DMS153 treated with DMSO at 0.1 percent for 48 hours (cell line): ENCODE results near the gene FSHR.

Source experiments
- DNase-seq: peaks from one replicate; lab custom pipeline; 2025; ENCODE audit not compliant: unreplicated experiment; lab: John Stamatoyannopoulos, UW

Gene FSHR

DNA sequence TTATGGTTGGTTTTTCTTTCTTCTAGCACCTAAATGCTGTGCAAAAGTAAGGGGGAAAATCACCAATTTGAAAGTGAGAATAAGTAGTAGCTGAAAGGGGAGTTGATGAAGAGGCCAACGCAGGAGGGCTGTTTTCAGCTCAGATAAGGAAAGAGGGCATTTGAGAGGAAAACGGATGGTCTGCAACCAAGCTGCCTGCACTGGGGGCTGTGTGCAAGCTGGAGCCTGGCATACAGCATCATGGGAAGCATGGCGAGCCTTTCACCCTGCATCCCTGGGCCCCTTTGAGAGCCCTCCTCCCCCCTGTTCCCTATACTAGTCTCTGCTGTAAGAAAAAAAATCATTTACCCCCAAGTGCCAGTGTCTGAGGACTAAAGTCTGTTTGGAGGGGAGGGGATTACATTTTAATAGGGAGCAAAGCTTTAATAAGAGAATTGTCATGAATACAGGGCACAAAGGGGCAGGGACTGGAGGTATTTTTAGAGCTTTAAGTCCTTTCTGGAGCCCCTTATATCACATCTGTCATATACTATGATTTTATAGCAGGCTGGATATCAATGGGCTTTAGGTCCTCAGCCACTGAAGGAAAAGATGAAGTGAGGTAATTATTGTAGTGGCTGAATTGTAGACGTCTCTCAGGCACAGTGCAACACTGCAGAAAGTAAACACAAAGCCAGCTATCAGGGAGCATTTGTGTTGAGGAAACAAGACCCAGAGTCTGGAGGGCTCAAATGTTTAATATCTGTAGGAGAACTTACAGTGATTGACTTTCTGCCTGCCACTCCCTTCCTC, 120.7 kb downstream of the FSHR start:
- DNase-seq, result no peak

DNA sequence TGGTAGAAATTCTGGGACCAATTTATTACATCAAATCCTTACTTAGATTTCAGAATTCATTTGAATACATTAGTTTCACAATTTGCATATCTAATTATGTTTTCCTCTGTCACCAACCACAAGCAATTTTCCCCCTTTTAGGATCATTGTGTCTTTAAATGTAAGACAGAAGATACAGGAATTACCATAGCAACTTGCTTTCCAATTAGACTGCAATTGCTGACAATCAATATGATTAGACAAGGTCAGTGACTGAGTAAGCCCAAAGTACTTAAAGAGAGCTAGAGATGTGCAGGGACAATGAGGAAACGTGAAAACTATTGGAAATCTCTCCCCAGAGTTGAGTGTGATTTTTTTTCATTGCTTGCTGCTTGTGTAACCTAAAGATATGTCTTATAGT, 121.4 kb downstream of the FSHR start:
- no peak for DNase-seq

DNA sequence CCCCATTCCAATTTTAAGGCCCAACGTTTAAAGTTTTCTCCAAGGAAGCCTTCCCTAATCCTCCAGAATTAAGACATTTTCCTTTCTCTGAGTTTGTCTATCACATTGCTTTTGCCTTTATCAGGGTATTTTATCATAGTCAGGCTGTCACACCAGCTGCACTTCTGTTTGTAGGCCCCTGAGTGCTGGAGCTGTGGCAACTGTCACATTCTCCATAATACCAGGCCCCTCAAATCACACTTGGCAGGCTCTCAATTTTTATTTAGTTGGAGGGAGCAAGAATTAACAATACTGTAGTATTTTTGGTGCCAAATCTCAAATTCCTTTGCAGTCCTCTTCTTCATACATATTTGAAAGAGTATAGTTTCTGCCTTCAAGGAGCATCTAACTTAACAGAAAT, 122.2 kb downstream of the FSHR start:
- no peak for DNase-seq

DNA sequence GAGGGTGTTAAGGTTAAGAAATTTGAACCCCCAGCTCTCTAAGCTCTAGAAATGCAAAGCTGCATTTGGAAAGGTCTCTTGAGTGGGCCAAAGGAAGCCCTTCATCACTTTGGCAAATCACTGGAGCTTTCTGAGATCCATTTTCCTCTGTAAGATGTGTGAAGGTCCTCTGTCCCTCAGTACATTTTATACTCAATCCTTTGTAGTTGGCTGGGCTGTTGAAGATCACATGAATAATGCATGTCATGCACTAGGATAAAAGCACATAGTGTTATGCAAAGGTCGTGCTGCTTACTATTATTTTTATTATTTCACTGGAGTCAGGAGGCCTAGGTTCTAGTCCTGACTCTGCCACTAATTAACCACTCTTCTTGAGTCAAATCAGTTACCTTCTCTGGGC, 124.9 kb downstream of the FSHR start:
- no peak for DNase-seq

DNA sequence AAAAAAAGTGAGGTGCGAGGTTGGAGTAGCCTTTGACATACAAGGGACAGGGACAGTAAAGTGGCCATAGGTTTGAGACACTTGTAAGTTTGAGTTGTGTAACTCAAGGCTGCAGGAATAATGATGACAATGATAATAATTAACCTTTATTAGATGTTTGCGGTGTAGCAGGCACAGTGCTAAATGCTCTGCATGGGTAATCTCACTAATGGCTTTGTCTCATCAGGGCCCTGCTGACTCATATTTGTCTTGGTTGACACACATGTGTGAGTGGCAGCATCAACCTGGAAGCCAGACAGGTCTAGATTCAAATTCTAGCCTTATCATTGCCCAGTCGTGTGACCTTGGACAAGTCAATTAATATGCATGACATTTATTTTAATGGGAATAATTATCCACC, 126.2 kb downstream of the FSHR start:
- no peak for DNase-seq

DNA sequence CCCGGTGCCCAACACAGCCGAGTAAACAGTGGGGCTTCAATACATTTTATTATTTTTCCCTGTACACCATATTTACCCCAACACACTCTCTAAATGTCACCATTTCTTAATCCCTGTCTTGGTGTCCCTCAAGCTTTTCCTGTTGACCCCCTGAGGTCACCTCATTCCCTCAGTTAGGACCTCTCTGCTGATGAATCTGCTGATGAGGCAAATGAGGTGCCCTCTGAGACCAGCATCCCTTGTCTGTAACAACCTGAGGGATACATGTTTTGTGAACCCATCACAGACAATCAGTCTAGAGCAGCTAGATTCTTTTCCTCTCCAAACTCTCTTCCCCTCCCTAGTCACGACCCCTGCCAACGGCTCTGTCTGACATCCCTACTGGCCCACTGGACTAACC, 127.6 kb downstream of the FSHR start:
- no peak for DNase-seq

DNA sequence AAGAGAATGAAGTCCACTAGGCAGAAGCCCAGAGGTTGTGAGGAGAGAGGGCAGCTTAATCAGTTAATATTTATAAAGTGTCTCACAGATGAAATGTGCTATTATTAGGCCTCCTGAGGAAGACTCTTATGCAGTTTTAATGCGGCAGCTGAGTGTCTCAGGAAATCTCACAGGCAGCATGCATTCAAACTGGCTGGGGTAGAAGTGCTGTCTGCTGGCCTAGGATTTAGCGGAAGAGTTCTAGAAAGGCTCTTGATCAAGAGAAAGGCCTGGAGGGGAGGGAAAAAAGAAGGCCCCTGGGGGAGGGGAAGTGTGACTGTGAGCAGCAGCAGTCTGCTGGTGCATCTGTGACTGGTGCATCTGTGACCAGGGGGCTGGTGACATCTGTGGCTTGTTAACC, 133.0 kb downstream of the FSHR start:
- DNase-seq, result no peak

DNA sequence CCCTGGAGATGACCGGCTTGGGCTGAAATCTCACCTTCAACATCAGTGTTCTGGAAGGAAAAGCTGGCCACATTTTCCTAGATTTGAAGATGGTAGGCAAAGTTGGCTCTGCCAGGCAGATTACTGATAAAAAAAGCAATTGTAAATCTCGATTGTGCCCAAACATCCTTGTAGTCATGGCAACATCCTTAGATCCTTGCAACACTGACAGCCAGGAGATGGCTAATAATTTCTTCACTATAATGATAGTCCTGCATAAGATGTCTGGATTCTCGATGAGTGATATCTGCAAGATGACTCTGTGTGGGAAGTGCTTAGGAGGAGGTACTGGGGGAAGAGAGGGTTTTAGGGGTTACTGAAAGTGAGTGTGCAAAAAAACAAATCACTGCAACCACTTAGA, 149.1 kb downstream of the FSHR start:
- no peak for DNase-seq

DNA sequence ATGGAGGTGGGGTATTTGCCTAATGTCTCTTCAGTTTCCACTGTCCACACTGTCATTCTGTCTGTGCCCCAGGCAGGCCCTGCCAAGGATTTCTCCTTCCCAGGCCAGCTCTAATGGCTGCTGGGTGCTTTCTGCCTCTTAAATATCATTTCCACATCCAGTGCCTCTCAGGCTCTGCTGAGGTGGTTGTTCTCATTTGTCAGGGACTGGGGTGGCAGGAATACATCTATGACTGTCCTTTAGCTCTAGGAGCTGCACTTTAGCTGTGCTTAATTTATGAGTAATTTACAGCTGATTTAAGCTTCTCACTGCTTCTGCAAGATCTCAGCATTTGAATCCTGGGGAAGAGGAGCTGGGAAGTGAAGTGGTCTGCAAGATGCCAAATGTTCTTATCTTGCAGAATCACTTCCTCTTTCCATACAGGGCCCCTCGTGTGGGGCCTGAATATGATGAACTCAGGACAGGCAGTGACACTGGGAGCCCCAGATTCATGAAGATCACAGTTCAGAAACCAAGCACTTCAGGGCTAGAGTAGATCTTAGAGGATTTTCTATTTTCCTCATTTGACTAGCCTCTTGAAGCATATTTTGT, 150.2 kb downstream of the FSHR start:
- no peak for DNase-seq

DNA sequence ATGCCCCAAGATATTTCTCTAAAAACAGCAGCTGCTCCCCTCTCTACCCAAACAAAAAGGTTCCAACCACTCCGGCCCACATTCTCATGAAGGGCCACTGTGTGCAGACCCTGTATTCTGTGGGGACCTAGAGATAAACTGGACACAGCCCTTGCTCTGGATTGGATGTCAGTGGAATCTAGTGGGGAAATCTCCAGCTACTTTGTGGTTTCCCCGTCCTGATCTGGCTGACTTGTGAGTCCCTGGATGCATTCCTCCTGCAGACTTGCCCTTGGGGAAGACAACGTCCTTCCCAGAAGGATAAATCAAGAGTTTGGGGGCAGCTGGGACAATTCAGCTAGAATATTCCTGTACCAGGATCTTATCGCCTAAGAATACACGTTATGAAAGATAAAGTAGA, 151.1 kb downstream of the FSHR start:
- DNase-seq, result no peak

DNA sequence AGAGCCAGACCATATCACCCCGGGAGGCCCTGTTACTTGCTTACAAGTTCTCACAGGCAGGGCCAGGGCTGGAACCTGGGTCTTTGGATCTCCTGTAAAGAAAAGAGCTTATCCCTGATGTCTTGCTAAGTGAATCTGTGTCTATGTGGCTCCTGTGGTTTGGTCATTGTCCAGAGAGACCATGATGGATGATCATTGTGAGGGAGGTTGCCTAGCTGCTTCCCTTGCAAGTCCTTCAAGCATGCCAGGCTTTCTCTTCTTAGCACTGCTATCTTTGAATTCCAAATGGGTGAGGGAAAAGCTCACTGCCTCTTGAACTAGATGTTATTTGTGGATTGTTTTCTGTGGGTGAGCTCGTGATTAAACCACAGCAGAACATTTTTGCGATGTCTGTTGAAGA, 151.6 kb downstream of the FSHR start:
- DNase-seq, result no peak

DNA sequence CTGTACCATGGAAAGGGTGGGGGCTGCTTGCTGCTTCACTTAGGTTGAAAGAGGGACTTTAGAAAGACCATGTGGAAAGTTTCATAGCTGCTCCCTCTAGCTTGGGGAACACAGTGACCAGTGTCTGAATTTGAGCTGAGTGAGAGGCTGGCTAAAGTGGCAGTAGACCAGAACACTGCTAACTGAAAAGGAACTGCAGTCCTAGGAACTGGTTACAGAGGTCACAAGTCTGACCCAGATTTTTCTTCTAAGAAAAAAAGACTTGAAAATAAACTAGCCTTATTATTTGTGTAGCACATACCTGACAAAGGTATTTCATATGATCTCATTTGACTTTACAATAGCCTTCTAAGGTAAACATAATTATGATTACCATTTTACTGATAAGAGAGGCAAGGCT, 153.6 kb downstream of the FSHR start:
- DNase-seq, result no peak

DNA sequence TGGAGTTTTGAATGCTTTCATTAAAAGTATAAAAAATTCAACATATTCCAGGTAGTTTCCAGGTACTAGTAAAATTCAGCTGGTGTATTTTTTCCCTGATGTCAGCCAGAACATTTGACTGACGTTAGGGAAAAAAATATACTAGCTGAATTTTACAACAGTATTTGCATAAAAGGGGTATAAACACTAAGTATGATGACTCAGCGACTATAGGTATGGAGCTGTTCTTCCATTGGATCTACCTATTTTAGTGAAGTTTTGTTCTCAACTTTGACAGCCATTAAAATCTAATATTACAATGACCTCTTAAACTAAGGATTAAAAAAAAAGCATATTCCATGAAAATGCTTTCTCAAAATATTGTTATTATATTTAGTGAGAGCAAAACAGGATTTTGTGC, 155.9 kb downstream of the FSHR start:
- DNase-seq, result no peak

DNA sequence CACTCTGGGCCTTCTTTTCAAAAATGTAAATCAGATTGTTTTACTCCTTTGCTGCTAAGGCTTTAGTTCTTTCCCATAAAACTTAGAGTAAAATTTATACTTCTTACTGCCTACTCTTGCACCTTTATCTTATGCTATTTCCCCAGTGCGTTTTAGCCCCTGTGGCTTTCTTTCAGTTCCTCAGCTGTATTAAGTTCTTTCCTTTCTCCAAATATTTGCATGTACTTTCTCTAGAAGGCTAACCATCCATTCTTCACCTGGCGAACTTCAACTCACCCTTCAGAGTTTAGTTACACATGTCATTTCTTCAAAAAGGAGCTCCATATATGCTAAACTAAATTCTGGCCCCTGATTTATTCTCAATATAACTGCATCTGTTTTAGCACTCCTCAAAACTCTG, 160.7 kb downstream of the FSHR start:
- no peak for DNase-seq

DNA sequence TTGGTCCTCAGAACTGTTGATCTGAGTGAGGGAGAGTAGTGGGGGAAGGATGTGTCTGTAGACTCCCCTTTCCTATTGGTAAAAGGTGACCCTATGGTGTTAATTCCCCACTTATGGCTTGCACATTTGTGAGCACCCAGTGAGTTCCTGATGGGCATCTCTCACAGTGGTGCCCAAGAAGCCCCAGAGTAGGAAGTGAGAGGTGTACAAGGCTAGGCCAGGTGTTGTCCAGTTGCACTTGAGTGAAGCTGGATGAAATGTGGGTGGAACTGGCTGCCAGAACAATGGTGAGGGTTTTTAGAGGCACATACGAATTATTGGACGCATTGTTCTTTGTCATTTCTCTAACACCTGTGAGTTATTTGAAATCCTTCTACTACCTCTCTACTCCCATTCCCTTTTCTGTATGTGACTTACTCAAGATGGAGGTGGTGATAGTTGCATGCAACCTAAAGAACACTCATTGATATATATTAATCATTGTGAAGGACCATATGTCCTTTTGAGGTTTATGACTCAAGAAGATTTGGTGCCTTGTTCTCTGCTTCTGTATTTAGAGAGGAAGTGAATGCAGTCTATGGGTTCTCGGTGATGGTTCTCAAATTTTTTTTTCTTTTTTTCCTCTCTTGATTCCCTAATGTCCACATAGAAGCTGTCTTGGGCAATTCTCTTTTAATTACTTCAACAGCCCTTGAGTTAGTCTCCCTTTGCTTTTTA, 162.7 kb downstream of the FSHR start:
- no peak for DNase-seq

DNA sequence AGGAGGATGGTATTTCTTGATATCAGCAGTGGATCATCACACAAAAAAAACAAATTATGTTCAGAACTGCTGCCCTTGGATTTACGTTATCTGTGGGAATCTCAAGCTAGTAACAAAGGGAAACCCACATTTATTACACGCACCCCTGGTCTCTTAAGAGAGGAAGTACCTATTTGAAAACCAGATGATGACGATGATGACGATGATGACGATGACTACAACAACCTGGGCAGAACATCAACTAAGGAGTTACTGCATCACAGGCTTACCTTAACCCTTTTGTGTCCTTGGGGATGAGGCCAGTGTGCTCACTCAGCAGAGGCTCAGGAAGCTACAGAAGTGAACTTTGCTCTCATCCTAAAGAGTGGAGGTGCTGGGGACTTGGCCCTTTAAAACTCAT, 169.4 kb downstream of the FSHR start:
- DNase-seq, result no peak

DNA sequence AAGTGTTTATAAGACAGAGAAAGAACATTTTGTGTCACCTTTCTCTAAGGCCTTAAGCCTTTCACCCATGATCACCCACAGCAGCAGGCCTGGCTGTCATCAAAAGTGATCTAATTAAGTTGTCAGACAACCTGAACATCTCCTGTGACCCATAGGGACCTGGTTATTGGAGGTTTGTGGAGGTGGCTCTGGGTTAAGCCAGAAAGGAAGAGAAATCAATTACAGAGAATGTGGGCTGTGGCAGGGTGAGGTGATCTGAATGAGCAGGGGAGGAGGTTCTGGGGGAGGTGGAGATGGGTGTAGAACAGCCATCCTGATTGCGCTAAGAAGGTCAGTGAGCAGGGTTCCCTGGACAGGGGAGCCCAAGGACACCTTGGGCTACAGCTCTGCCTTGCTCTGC, 170.8 kb downstream of the FSHR start:
- no peak for DNase-seq

DNA sequence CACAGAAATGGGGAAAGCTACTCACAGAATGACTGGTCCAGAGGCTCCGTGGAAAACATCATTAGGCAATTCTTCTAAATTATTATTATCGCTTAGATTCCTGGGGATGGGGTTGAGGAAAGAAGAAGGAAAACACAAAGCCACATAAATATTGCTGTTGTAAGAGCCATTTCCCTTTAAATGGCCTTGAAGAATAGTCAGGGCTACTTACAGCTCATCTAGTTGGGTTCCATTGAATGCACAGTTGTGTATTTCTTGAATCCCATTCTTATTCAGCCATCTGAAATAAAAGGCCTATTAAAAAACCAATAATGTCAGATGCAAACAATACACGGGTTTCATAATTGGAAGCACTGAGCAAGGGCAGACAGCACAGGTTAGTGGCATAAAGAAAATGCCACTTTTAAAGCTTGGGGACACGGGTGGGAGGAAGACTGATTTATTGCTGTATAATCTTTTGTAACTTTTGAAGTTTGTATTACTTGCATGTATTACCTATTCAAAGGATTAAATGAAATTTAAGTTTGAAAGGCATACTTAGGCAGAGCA, 171.4 kb downstream of the FSHR start:
- no peak for DNase-seq

DNA sequence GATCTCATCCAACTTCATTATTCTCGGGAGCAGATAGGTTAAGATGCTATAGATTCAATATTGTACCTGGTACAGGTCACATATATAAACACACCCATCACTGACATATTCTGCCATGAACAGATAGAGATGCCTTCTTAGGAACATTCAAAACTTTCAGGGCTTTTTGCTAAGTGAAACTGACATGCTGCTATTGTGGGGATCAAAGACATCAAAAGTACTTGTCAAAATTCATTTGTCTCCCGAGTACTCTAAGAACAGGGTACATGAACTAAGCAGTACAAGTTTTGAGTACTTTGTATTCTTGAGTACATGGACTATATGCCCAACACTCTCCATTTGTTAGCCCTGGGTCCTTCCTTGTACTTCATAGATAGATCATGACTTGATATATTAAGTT, 173.5 kb downstream of the FSHR start:
- DNase-seq, result no peak

DNA sequence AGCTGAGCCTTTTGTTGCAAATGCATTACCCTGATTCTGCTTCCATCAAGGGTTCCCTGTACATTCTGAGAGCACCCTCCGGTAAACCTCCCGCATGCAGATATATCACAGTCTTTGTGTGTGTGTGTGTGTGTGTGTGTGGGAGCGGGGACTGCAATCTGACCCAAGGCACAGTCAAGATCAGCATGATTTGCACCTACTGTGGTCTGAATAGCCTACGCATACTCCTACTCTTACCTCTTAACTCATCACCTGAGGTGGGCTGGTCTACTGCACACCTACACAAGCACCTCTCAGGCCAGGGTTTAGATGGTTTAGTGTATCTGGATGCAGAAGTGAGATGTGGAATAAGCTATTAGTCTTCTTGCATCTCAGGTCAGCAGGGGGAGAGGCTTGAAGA, 174.6 kb downstream of the FSHR start:
- DNase-seq, result no peak

DNA sequence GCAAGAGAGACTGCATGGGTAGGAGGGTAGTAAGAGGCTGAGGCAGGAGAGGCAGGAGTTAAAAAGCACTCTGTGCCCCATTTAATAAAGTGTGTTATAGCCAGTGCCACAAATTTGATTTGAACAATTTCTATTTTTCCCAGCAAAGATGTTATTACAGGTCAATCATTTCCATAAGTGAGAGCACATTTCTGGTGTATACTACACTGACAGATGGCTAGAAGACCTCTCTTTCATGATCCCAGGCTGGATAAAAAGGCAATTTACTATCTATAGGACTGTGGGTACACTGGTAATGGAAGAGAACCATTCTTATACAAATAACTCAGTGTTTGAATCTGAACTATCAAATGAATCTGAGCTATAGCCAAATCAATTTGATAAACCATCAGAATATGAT, 176.2 kb downstream of the FSHR start:
- DNase-seq, result no peak

DNA sequence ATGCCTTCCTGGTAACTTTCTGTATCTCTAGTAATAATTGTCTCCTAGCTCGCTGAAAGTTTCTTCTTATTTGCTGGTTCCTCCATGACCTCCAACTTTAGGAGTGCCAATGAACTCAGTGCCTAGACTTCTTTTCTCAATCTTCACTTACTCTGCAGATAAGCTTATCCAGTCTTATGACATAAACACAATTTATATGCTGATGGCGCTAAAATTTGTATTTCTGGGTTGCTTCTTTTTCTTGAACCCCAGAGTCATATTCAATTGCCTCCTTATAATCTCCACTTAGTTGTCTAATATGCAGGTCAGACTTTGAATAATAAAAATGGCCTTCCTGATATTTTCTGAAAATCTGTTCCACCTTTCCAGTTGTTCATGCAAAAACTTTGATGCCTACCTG, 182.5 kb downstream of the FSHR start:
- no peak for DNase-seq
